Subcutaneous adipose tissue (tissue), 4 donors: Measurements from ENCODE around the gene VMP1. TPM values are rescaled to one million over a fixed set of nuclear protein-coding genes. Genes with fewer than 3 reads are reported as not detected.

Experiments
- CTCF ChIP-seq: fragments of 450-650 bp; IDR thresholded peaks from one replicate; pipeline ENCODE4 v1.5.1; 2016; ENCODE audit warnings: low read depth, mild to moderate bottlenecking, control low read depth, antibody characterized with exemption, moderate library complexity
- total RNA-seq, 4 donors: library from RNA; depleted of rRNA; stranded (reverse); fragments of >200 nt; gene quantifications; one replicate each; pipeline ENCODE4 v1.1.0, GENCODE V29; 2016

VMP1 gene
- total RNA-seq, 4 donors from 2014 or later, result 94.2 to 332 (median 246) TPM

GRCh38 chr17:59791603-59792457 is 84.4 kb downstream of the VMP1 start:
- no peak for TF ChIP-seq CTCF

GRCh38 chr17:59793205-59793604 is 85.8 kb downstream of the VMP1 start:
- TF ChIP-seq CTCF, result no peak

- no peak for TF ChIP-seq CTCF
Observed at GRCh38 chr17:59796138-59796537, 88.7 kb downstream of the VMP1 start.

- TF ChIP-seq CTCF, result no peak
Observed at GRCh38 chr17:59796785-59797205, 89.3 kb downstream of the VMP1 start.

- no peak for TF ChIP-seq CTCF
Observed at GRCh38 chr17:59798111-59798510, 90.7 kb downstream of the VMP1 start.

- no peak for TF ChIP-seq CTCF
Observed at GRCh38 chr17:59800530-59800942, 93.1 kb downstream of the VMP1 start.

- no peak for TF ChIP-seq CTCF
Observed at GRCh38 chr17:59802160-59802559, 94.7 kb downstream of the VMP1 start.
